Ovary (tissue), 3 donors: ENCODE measurements around the gene CACUL1.

Source experiments
- CTCF ChIP-seq, 3 donors: fragments of 450-650 bp in 2 of 3; fragments of 200-600 bp in 1 of 3; IDR thresholded peaks; one replicate each; pipeline versions ENCODE4 v1.5.1 to v1.8.0; 2016 to 2022; ENCODE audit warnings: antibody characterized with exemption in 3 of 3, mild to moderate bottlenecking in 1 of 3
- POLR2A ChIP-seq: fragments of 450-650 bp; IDR thresholded peaks from one replicate; pipeline ENCODE4 v1.6.1; 2017; ENCODE audit warnings: antibody characterized with exemption, mild to moderate bottlenecking, moderate library complexity
- donor health status: DM: no; HTN: no; CAD: no.

GRCh38 chr10:118712080-118712479 is 42.7 kb downstream of the CACUL1 start:
- TF ChIP-seq CTCF (IDR thresholded peaks at IDR 0.05) (no peak), POLR2A (no peak)
